PC-3 (cell line): ENCODE results near the gene AP4E1. TPM values are rescaled to one million over a fixed set of nuclear protein-coding genes. Genes with fewer than 3 reads are reported as not detected.

Source experiments
- ATAC-seq: fragments of 200-7000 bp; cut with Tn5 transposase; 2 replicates; pipeline ENCODE4 v1.9.1; 2020; ENCODE audit warnings: mild to moderate bottlenecking, moderate library complexity
- BruUV-seq: library from RNA; stranded (reverse); fragments of 400-500 nt; replicated peaks from 2 replicates; lab custom pipeline; 2021; lab: Mats Ljungman, UMichigan
- CTCF ChIA-PET: fragments of 300-600 bp; sonication (Branson Sonifier 250); formaldehyde crosslinking; loops from one replicate; lab custom pipeline; 2022; ENCODE audit warnings: antibody characterized with exemption; lab: Charles Lee
- POLR2A ChIA-PET: fragments of 300-600 bp; sonication (Branson Sonifier 250); formaldehyde crosslinking; loops from one replicate; lab custom pipeline; 2022; ENCODE audit warnings: antibody characterized with exemption; ENCODE audit not compliant: unreplicated experiment; lab: Charles Lee
- DNase-seq: peaks from one replicate; pipeline ENCODE4 v3.0.0-alpha.2; 2015
- H2AFZ ChIP-seq: fragments of 300-600 bp; sonication (generic); 2 replicates; pipeline ENCODE4 v1.6.0; 2016; ENCODE audit warnings: antibody characterized with exemption, low read length
- H3F3A ChIP-seq: fragments of 300-600 bp; sonication (generic); one replicate; pipeline ENCODE4 v1.6.0; 2017; ENCODE audit warnings: antibody characterized with exemption, low read length, control low read depth, mild to moderate bottlenecking; ENCODE audit not compliant: unreplicated experiment
- H3K27ac ChIP-seq: fragments of 300-600 bp; sonication (generic); 2 replicates; pipeline ENCODE4 v1.5.1; 2016; ENCODE audit warnings: mild to moderate bottlenecking, low read length
- H3K27me3 ChIP-seq: fragments of 300-600 bp; sonication (generic); 2 replicates; pipeline ENCODE4 v1.6.1; 2016; ENCODE audit warnings: low read length, mixed read lengths
- H3K36me3 ChIP-seq: fragments of 300-600 bp; sonication (generic); 2 replicates; pipeline ENCODE4 v1.6.1; 2016; ENCODE audit warnings: low read depth, mixed run types, low read length, mixed read lengths
- H3K4me1 ChIP-seq: fragments of 300-600 bp; sonication (generic); 2 replicates; pipeline ENCODE4 v1.5.1; 2016; ENCODE audit warnings: low read length; ENCODE audit not compliant: insufficient read depth
- H3K4me2 ChIP-seq: fragments of 300-600 bp; sonication (generic); 2 replicates; pipeline ENCODE4 v1.6.0; 2016; ENCODE audit warnings: low read length
- H3K4me3 ChIP-seq: fragments of 300-600 bp; sonication (generic); 2 replicates; pipeline ENCODE4 v1.5.1; 2016; ENCODE audit warnings: mild to moderate bottlenecking, low read length, mixed read lengths
- H3K79me2 ChIP-seq: fragments of 300-600 bp; sonication (generic); 2 replicates; pipeline ENCODE4 v1.6.1; 2017; ENCODE audit warnings: low read length, mixed read lengths
- H3K9ac ChIP-seq: fragments of 300-600 bp; sonication (generic); 2 replicates; pipeline ENCODE4 v1.6.0; 2016; ENCODE audit warnings: mild to moderate bottlenecking, low read length
- H3K9me2 ChIP-seq: fragments of 300-600 bp; sonication (generic); replicated peaks from 2 replicates; pipeline ENCODE4 v1.6.1; 2016; ENCODE audit warnings: mixed run types, low read length, mixed read lengths
- H3K9me3 ChIP-seq: fragments of 300-600 bp; sonication (generic); 2 replicates; pipeline ENCODE4 v1.6.1; 2016; ENCODE audit warnings: low read length, mixed read lengths
- H4K20me1 ChIP-seq: fragments of 300-600 bp; sonication (generic); 2 replicates; pipeline ENCODE4 v1.6.1; 2016; ENCODE audit warnings: low read length, mixed read lengths
- EZH2 ChIP-seq: fragments of 300-600 bp; sonication (generic); IDR thresholded peaks from one replicate; pipeline ENCODE4 v1.6.1; 2017; ENCODE audit warnings: antibody characterized with exemption, mild to moderate bottlenecking, low read length; ENCODE audit not compliant: unreplicated experiment
- EZH2phosphoT487 ChIP-seq: fragments of 300-600 bp; sonication (generic); IDR thresholded peaks from 2 replicates; pipeline ENCODE4 v1.6.1; 2018; ENCODE audit warnings: mild to moderate bottlenecking, antibody characterized with exemption, low read length, borderline replicate concordance
- intact Hi-C: fragments of 100-400 bp; cut with micrococcal nuclease; formaldehyde crosslinking; loops from 2 replicates; pipeline ENCODE4 v1.9.0; 2023
- total RNA-seq: library from RNA; depleted of rRNA; stranded (reverse); fragments of >200 nt; gene quantifications from 2 replicates; pipeline ENCODE4 v1.2.3, GENCODE V29; 2014
- TF ChIP-seq, protein P1 (sequence below): fragments of 300-600 bp; sonication (generic); conservative IDR thresholded peaks from 2 replicates; pipeline ENCODE4 v1.5.1; 2017; ENCODE audit warnings: antibody characterized with exemption, low read depth, mild to moderate bottlenecking, low read length

Gene AP4E1
- total RNA-seq, 1 experiment from 2014 or later: 6.0 TPM

DNA sequence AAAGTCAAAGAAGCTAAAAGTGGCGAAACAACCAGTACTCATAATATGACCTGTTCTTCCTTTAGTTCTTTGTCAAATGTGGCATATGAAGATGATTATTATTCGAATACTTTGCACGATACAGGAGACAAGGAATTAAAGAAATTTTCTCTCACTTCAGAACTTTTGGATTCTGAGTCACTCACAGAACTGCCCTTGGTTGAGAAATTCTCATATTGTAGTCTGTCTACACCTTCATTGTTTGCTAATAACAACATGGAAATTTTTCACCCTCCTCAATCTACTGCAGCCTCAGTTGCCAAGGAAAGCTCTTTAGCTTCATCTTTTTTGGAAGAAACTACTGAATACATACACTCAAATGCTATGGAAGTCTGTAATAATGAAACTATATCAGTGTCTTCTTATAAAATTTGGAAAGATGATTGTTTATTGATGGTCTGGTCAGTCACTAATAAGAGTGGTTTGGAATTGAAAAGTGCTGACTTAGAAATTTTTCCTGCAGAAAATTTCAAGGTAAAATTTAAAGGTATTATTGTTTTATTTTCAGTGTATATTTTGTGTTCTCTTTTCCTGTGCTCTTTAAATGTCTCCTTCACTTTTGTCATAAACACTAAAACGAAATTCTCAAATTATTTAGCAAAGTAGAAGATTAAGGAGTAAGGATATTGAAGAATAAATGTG is 89.0 kb downstream of the AP4E1 start:
- no peaks in the 10 kb centered on the region for H4K20me1 ChIP-seq
- no peaks in the 10 kb centered on the region for H3K9me3 ChIP-seq
- H3K27ac ChIP-seq: no peak overlapping the region
- H3K36me3 ChIP-seq: 0 out of 2 replicates have a peak, but pooled peaks cover 2% of the 10 kb centered on the region
- CTCF ChIA-PET: no interaction called here
- no peak overlapping the region for H3K4me3 ChIP-seq
- no peaks in the 10 kb centered on the region for H3K9me2 ChIP-seq
- intact Hi-C loops: no loop called here
- no peak overlapping the region for H2AFZ ChIP-seq
- POLR2A ChIA-PET: no interaction called here
- peaks cover 12% of the 10 kb centered on the region for H3K4me1 ChIP-seq
- H3K79me2 ChIP-seq: no peaks in the 10 kb centered on the region
- DNase-seq: no peak
- no peaks in the 10 kb centered on the region for H3K27me3 ChIP-seq
- no peak for TF ChIP-seq EZH2phosphoT487
- TF ChIP-seq, protein P1, sequence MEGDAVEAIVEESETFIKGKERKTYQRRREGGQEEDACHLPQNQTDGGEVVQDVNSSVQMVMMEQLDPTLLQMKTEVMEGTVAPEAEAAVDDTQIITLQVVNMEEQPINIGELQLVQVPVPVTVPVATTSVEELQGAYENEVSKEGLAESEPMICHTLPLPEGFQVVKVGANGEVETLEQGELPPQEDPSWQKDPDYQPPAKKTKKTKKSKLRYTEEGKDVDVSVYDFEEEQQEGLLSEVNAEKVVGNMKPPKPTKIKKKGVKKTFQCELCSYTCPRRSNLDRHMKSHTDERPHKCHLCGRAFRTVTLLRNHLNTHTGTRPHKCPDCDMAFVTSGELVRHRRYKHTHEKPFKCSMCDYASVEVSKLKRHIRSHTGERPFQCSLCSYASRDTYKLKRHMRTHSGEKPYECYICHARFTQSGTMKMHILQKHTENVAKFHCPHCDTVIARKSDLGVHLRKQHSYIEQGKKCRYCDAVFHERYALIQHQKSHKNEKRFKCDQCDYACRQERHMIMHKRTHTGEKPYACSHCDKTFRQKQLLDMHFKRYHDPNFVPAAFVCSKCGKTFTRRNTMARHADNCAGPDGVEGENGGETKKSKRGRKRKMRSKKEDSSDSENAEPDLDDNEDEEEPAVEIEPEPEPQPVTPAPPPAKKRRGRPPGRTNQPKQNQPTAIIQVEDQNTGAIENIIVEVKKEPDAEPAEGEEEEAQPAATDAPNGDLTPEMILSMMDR: no peak
- no peak for TF ChIP-seq EZH2
- H3K4me2 ChIP-seq: no peak overlapping the region
- BruUV-seq: no TSS peak
- no peak overlapping the region for H3K9ac ChIP-seq
- ATAC-seq: no peak
- no peaks in the 10 kb centered on the region for H3F3A ChIP-seq

DNA sequence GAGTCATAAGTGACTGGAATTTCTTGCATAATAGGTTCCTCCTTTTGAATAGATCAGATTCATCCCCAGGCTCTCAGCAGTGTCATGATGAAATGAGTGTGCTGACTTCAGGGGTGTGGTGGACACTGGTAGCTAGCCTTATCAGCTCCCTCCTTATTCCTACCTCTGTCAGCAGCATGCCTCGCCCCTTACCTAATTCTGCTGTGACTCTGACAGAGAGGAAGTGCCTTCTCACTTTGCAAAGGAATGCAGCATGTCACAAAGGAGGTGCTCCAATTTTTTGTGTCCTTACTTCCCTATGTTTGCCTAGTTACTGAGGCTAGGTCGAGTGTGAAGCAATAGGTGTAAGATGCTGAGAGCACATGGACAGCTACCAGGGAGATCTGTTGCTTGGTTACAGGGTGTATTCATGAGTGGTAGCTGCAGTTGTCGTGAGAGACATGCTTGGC is 95.6 kb downstream of the AP4E1 start:
- Histone ChIP-seq H3K4me3 (no peak overlapping the region), H3K27ac (no peak overlapping the region), H3K9me3 (no peaks in the 10 kb centered on the region), H2AFZ (no peak overlapping the region), H3K9ac (no peak overlapping the region), H3K9me2 (no peaks in the 10 kb centered on the region), H3K79me2 (no peaks in the 10 kb centered on the region), H3F3A (no peaks in the 10 kb centered on the region), H3K4me1 (no peaks in the 10 kb centered on the region; the same call in 1 of the 2 replicates), H3K4me2 (no peak overlapping the region), H4K20me1 (no peaks in the 10 kb centered on the region), H3K36me3 (no peaks in the 10 kb centered on the region), H3K27me3 (no peaks in the 10 kb centered on the region)
- BruUV-seq: no TSS peak
- ChIA-PET POLR2A (no interaction called here), CTCF (no interaction called here)
- peak; percentile 51 for ATAC-seq
- peak; percentile 60 for DNase-seq
- TF ChIP-seq, protein P1: no peak
- TF ChIP-seq EZH2 (no peak), EZH2phosphoT487 (no peak)
- intact Hi-C loops: no loop called here

DNA sequence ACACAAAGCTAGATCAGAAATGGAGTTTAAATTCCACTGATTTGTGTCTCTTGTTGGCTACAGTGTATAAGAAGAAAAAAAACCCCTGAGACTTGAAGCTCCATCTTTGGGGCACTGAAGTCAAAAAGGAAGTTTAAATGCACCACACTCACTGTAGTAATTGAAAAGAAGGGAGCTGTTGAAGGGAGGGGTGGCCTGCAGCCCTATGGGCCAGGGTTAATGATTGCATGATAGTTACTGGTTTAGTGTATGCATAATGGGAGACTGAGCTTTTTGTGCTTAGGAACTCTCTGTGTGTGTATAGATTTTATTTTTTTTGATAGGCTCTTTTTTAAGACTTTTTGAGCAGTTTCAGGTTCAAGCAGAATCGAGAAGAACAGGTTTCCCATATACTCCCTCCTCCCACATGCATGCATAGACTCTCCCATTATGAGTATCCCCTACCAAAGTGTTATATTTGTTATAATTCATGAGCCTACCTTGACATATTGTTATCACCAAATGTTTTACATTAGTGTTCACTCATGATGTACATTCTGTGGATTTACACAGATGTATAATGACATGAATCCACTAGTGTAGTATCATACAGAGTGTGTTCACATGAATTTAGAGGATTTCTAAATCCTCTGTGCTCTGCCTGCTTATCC is 98.0 kb downstream of the AP4E1 start:
- H3K27ac ChIP-seq: no peak overlapping the region
- no peaks in the 10 kb centered on the region for H3K27me3 ChIP-seq
- no peaks in the 10 kb centered on the region for H3K9me2 ChIP-seq
- TF ChIP-seq, protein P1: no peak
- CTCF ChIA-PET: no interaction called here
- H3K9me3 ChIP-seq: no peaks in the 10 kb centered on the region
- no peaks in the 10 kb centered on the region; the same call in 1 of the 2 replicates for H3K4me1 ChIP-seq
- no peak overlapping the region for H2AFZ ChIP-seq
- no peaks in the 10 kb centered on the region for H3F3A ChIP-seq
- POLR2A ChIA-PET: no interaction called here
- BruUV-seq: no TSS peak
- H3K9ac ChIP-seq: no peak overlapping the region
- intact Hi-C loops: no loop called here
- no peak for DNase-seq
- H4K20me1 ChIP-seq: no peaks in the 10 kb centered on the region
- no peaks in the 10 kb centered on the region for H3K79me2 ChIP-seq
- no peak overlapping the region for H3K4me3 ChIP-seq
- H3K36me3 ChIP-seq: no peaks in the 10 kb centered on the region
- H3K4me2 ChIP-seq: no peak overlapping the region
- ATAC-seq: no peak
